GM23248 (cell line): ENCODE results near the gene HERC2.

ENCODE experiments used
- EZH2 ChIP-seq: fragments of 200-600 bp; sonication (generic); IDR thresholded peaks from 2 replicates; pipeline ENCODE4 v1.6.1; 2018; ENCODE audit warnings: antibody characterized with exemption, mild to moderate bottlenecking; ENCODE audit not compliant: insufficient read depth, poor library complexity, severe bottlenecking
- EZH2phosphoT487 ChIP-seq: fragments of 200-600 bp; sonication (generic); IDR thresholded peaks from 2 replicates; pipeline ENCODE4 v1.6.1; 2018; ENCODE audit warnings: antibody characterized with exemption, moderate library complexity, mild to moderate bottlenecking, low read depth; ENCODE audit not compliant: insufficient read depth

DNA sequence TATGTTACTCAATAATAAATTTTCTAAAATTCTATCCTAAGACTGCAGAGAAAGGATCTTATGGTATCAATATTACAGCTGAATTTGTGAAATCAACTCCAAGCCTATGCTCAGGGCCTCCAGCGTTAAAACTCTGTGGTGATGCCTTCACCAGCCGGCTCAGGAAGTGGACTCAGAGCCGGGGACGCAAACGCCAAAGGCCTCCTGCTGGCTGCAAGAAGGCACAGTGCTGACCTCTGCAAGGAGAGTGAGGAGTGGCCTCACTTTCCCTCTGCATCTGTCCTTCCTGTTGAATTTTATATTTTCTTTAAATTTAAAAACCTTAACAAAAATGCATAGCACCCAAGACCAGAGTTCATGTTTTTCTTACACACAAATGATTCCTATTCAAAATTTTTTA lies 48.5 kb downstream of the HERC2 start:
- TF ChIP-seq EZH2phosphoT487 (no peak), EZH2 (no peak)
